ENCODE results near the gene NOMO2.
"Not testable (repeated sequence)": the region's sequence is repeated elsewhere in the genome, so short reads cannot be mapped to it uniquely, and the experiment has no call there.

The NOMO2 gene

DNA sequence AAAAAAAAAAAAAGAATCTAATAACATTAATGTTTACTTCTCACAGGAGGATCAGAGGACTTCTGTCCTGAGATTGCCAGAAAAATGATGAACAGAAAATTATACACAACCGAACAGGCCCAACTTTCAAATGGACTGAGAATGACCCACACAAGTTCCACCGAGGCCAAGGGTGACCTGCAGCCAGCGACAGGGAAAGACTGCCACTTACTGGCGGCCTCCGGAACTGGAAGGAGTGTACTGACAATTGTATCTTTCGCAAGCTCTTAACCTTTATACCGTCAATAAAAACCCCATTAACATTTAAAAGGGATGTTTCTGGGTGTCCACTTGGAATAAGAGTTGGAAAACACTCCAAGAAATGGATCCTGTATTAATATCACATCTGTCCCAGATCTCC, 63.5 kb downstream of the NOMO2 start:
- DNase-seq: not testable (repeated sequence)

- not testable (repeated sequence) for DNase-seq
These were observed 64.9 kb downstream of the NOMO2 start for GRCh38 chr16:18497032-18497431.

GRCh38 chr16:18492118-18492897, 69.6 kb downstream of the NOMO2 start:
- DNase-seq: not testable (repeated sequence)

DNA sequence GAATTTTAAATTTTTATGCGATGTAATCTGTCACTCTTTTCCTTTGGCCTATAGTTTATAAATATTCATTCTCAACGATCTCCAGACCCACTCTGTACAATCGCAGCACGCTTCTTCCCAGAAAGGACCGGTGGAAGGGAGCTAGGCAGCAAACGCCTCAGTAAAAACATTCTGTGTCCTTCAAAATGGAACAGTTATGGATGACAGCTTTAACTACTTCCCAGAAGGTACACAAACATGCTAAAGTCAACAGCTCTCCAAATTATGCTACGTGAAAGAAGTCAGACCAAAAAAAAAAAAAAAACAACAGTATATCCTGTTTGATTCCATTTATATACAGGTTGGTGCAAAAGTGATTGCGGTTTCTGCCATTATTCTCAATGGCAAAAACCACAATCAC, 125.9 kb downstream of the NOMO2 start:
- not testable (repeated sequence) for DNase-seq

GRCh38 chr16:18415827-18416226, 146.1 kb downstream of the NOMO2 start:
- not testable (repeated sequence) for DNase-seq

- DNase-seq: not testable (repeated sequence)
These were observed 152.2 kb downstream of the NOMO2 start for GRCh38 chr16:18409532-18410293.

DNA sequence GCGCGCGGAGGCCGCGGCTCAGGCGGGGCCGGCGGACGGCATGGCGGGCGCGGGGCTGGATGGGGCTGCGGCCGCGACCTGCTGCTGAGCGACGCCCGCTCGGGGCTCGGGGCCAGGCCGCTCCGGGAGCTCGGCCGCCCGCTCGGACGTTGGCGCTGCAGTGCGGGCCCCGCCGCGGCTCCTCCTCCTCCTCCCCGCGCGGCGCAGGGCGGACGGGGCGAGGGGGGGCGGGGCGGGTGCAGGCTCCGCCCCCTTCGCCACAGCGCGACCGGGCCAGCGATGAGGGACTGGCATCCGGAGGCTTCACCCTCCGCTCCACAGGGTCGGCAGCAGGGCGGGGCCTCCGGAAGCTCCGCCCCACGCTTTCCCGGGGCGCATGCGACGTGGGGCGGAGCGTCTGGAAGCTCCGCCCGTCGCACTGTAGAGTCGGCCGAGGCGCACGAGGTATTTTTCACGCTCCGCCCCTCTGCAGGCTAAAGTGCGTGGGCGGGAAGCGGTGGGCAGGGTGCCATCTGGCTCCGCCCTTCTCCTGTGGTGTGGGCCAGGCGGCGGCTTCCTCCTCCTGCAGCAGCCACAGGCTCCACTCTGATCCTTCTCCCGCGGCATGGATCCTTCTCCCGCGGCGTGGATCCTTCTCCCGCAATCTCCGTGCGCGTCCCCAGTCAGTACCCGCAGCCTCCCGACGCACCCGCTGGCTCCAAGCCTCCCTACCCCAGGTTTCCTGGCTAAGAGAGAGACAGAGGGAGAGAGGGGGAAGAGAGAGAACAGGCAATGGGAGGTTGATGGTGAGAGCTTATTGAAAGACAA, 159.8 kb downstream of the NOMO2 start:
- not testable (repeated sequence) for DNase-seq

GRCh38 chr16:18401159-18401558, 160.7 kb downstream of the NOMO2 start:
- DNase-seq: not testable (repeated sequence)

- not testable (repeated sequence) for DNase-seq
These were observed 167.5 kb downstream of the NOMO2 start for GRCh38 chr16:18394363-18394762.

- not testable (repeated sequence) for DNase-seq
These were observed 174.1 kb downstream of the NOMO2 start for GRCh38 chr16:18387767-18388166.

GRCh38 chr16:18386517-18386916, 175.4 kb downstream of the NOMO2 start:
- not testable (repeated sequence) for DNase-seq

DNA sequence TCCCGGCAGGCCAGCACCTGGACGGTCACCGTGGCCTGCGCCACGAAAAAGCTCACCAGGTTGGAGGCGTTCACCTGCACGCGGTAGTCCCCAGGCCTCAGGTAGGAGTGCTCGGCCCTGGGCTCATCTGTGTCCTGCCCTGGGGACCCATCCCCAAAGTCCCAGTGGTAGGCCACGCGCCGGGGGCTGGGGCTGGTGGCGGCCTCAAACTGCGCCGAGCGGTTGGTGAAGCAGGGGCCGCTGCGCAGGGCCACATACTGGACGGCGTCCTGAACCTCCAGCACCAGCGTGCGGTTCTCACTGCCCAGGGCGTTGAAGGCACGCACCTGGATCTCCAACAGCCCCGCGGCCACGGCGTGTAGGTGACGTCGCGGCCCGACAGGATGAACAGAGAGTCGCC, 176.6 kb downstream of the NOMO2 start:
- DNase-seq: not testable (repeated sequence)

DNA sequence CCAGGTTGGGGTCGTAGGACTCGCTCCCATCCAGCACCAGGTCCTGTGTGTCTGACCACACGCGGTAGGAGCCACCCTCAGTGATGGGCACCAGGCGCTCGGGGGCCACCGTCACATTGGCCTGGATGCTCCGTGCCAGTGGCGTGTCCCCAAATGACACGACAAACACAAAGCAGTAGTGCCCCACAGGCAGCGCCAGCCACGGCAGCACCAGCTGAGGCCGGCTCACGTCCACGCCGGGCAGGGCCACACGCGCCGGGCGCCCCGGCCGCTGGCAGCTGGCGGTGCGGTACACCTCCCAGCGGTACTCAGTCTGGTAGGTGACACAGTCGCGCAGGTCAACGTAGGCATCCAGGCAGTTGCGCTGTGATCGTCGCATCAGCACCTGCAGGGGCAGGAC, 177.0 kb downstream of the NOMO2 start:
- DNase-seq: not testable (repeated sequence)

DNA sequence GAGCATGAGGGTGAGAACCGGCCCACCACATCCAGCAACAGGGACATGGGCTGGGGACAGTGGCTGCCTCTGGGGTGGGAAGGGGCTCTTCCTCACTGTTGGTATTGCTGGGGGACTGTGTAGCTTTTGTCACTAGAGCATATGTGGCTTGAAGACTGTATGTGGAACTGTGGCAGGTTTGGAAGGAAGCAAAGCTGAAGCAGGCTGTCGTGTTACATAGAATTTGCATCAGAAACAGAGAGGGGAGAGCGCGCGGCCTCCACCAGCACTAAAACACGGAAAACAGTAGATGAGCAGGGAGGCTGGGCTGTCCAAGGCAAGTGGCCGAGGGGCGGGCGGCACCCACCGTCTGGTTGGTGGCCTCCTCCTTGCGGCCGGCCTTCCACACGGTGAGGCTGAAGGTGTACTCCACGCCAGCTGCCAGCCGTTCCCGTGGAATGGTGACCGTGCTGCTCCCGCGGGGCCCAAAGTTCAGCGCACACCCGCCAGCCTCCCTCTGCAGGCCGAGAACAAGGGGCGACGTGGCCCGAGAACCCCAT, 177.7 kb downstream of the NOMO2 start:
- DNase-seq: not testable (repeated sequence)

GRCh38 chr16:18382696-18383095, 179.2 kb downstream of the NOMO2 start:
- not testable (repeated sequence) for DNase-seq
